Measurements from ENCODE around the gene EFNA5.

DNA sequence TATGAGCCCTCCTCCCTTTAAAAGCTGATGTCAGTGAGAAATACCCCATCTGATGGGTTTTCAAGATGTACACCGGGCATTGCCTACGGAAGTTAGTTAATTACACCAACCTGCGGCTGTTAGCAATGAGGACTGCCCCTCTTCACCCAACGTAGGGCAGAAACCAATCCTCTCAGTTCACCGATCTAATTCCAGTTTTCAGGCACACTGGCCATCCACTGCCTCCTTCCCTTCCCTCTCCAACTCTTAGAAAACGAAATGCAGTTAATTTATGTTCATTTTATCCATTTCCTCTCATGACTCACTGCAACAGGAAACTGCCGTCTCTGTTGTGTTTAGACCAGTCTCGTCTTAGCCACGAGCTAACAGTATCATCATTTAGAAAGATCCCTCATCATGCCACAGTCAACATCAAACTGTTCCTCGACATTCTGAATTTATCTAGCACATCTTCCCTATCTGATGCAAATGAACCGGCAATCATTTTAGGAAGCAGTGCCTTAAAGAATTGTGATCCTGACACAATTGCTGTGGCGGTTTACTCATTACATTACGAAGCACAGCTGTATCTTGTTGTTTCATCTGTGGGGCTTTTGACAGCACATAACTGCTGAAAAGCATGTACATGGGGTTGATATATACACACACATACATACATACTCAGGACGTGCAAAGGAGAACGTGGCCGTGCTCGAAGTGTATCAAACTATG, 168.6 kb downstream of the EFNA5 start:
- TF ChIP-seq POLR2A (IDR thresholded peaks at IDR 0.05; ENCODE audit: low read depth, low read length) = no peak
- TF ChIP-seq TAF1 (IDR thresholded peaks at IDR 0.05; ENCODE audit: low read depth, low read length) = no peak
